Ascending aorta (tissue), 2 donors: ENCODE data around the gene CHMP1B. TPM values are rescaled to one million over a fixed set of nuclear protein-coding genes. Genes with fewer than 3 reads are reported as not detected.

Experiments
- DNase-seq, 2 donors: peaks; one replicate each; pipeline ENCODE4 v3.0.0-alpha.2; 2019; ENCODE audit warnings: low spot score in 2 of 2
- H3K27ac ChIP-seq, 2 donors: fragments of 200-600 bp; sonication (generic); one replicate each; pipeline ENCODE4 v1.5.1; 2016 to 2017; ENCODE audit warnings: mild to moderate bottlenecking in 1 of 2
- H3K27me3 ChIP-seq: fragments of 200-600 bp; sonication (generic); one replicate; pipeline ENCODE4 v1.5.1; 2017
- H3K36me3 ChIP-seq, 2 donors: fragments of 200-600 bp; sonication (generic); one replicate each; pipeline ENCODE4 v1.5.1; 2016
- H3K4me1 ChIP-seq, 2 donors: fragments of 200-600 bp; sonication (generic); one replicate each; pipeline ENCODE4 v1.5.1; 2016 to 2017; ENCODE audit warnings: mild to moderate bottlenecking in 1 of 2
- H3K4me3 ChIP-seq, 2 donors: fragments of 200-600 bp; sonication (generic); one replicate each; pipeline ENCODE4 v1.5.1; 2016 to 2017; ENCODE audit warnings: mild to moderate bottlenecking in 1 of 2
- H3K9me3 ChIP-seq, 2 donors: fragments of 200-600 bp; sonication (generic); one replicate each; pipeline ENCODE4 v1.5.1; 2016
- intact Hi-C: fragments of 100-400 bp; cut with DNase I; formaldehyde crosslinking; loops from one replicate; pipeline ENCODE4 v1.15.1; 2023
- total RNA-seq: library from RNA; depleted of rRNA; stranded (reverse); fragments of >200 nt; gene quantifications from one replicate; pipeline ENCODE4 v1.1.0, GENCODE V29; 2016
- TF ChIP-seq, protein P1 (sequence below), 3 experiments: fragments of 200-600 bp in 2 of 3; fragments of 450-650 bp in 1 of 3; sonication (generic) in 2 of 3; IDR thresholded peaks; one replicate each; pipeline ENCODE4 v1.5.1; 2016 to 2019; ENCODE audit warnings: antibody characterized with exemption in 3 of 3, mild to moderate bottlenecking in 1 of 3, moderate library complexity in 1 of 3

CHMP1B gene
- total RNA-seq, 1 donor from 2014 or later = 25.5 TPM

DNA sequence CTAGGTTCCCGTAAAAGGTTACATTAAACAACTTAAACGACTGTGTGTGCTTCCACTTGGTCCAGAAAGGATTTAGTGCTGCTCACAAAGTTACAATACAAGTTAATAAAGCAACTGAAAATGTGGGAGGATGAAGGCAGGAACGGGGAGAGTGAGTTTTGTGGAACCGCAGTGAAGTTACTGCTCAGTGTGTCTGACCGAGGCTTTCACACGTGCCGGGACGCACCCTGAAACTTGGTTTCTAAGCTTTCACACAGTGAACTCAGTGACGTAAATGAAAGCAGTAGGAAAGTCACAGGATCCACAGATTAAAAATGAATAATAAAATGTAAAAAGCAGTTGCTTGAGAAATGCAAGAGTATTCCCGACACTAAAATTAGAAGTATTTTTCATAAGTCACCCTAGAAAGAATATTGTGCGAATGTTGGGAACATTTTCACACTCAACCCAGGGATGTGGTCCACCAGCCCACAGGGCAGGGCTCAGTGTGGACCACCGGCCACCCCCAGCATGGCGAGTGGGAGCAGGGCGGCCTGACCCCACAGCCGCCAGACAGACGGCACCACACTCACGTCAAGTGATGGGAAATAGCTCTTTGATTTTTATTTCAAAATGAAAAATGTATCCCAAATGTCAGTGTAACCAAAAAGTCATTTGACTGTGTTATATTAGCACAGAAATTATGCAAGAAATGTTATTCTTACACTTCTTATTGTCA is 32.6 kb upstream of the CHMP1B start:
- Histone ChIP-seq H3K27ac (no peak overlapping the region), H3K9me3 (no peaks in the 10 kb centered on the region), H3K4me1 (no peaks in the 10 kb centered on the region), H3K27me3 (no peaks in the 10 kb centered on the region), H3K4me3 (no peak overlapping the region), H3K36me3 (no peaks in the 10 kb centered on the region)
- intact Hi-C loops = no loop called here
- DNase-seq = no peak
- TF ChIP-seq, protein P1, sequence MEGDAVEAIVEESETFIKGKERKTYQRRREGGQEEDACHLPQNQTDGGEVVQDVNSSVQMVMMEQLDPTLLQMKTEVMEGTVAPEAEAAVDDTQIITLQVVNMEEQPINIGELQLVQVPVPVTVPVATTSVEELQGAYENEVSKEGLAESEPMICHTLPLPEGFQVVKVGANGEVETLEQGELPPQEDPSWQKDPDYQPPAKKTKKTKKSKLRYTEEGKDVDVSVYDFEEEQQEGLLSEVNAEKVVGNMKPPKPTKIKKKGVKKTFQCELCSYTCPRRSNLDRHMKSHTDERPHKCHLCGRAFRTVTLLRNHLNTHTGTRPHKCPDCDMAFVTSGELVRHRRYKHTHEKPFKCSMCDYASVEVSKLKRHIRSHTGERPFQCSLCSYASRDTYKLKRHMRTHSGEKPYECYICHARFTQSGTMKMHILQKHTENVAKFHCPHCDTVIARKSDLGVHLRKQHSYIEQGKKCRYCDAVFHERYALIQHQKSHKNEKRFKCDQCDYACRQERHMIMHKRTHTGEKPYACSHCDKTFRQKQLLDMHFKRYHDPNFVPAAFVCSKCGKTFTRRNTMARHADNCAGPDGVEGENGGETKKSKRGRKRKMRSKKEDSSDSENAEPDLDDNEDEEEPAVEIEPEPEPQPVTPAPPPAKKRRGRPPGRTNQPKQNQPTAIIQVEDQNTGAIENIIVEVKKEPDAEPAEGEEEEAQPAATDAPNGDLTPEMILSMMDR (IDR thresholded peaks at IDR 0.05) = no peak

DNA sequence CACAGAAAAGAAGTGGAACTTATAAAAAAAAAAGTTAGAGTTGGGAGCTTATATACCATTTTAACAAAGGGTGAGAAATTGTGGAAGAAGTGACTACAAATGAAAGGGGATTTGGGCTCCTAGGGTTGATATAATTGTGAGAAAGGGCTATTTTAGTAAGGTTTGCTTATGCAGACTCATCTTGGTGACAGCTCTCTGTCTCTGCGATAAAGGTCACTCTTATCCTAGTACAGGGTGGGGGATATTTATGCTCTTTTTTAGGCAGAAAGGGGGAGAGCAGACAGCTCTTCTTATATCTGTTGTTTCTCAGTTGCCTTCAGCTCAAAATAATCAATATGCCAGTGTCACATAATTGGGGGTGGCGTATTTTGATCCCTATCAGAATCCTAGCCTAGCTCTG is 31.3 kb upstream of the CHMP1B start:
- DNase-seq = no peak
- Histone ChIP-seq H3K4me3 (no peak overlapping the region), H3K27ac (no peak overlapping the region), H3K4me1 (no peaks in the 10 kb centered on the region), H3K9me3 (no peaks in the 10 kb centered on the region), H3K27me3 (no peaks in the 10 kb centered on the region), H3K36me3 (no peaks in the 10 kb centered on the region)
- TF ChIP-seq, protein P1 (IDR thresholded peaks at IDR 0.05) = no peak
- intact Hi-C loops = no loop called here

- Histone ChIP-seq H3K9me3 (no peaks in the 10 kb centered on the region), H3K27me3 (no peaks in the 10 kb centered on the region), H3K27ac (no peak overlapping the region), H3K4me1 (no peaks in the 10 kb centered on the region), H3K4me3 (no peak overlapping the region), H3K36me3 (no peaks in the 10 kb centered on the region)
- DNase-seq = no peak
- TF ChIP-seq, protein P1 (IDR thresholded peaks at IDR 0.05) = no peak
- intact Hi-C loops = no loop called here
Measured at GRCh38 chr18:11820697-11821096, 30.5 kb upstream of the CHMP1B start.

- Histone ChIP-seq H3K27ac (no peak overlapping the region), H3K4me3 (no peak overlapping the region), H3K4me1 (no peaks in the 10 kb centered on the region), H3K9me3 (no peaks in the 10 kb centered on the region), H3K27me3 (no peaks in the 10 kb centered on the region), H3K36me3 (no peaks in the 10 kb centered on the region)
- TF ChIP-seq, protein P1 (IDR thresholded peaks at IDR 0.05) = no peak
- intact Hi-C loops = no loop called here
- DNase-seq = no peak
Measured at GRCh38 chr18:11821208-11821607, 30.0 kb upstream of the CHMP1B start.

DNA sequence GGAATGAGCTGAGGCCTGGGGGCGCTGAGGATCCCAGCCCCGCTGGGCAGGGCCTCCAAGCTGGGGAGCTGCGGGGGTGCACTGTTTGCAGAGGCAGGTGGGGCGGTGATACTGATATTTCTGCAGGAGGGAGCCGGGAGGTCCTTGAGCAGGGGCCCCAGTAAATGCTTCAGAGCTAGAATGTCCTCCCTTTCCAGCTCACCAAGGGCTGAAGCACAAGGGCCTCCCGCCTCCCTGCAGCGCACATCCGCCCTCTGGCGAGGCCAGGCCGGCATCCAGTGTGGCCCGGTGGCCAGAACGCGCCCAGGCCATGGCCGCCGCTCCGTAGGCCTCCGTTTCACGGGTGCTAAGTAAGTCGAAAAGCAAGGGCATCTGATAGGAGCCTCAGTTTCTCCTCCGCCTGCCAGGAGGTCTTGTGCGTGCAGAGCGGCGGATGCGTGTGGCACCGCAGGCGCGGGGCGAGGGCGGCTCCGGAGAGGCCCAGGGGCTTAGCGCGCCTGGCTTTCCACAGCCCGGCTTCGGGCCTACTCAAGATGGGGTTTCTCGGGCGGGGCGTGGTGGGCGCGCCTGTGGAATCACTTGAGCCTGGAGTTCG is 29.5 kb upstream of the CHMP1B start:
- Histone ChIP-seq H3K36me3 (no peaks in the 10 kb centered on the region), H3K4me3 (no peak overlapping the region), H3K27me3 (no peaks in the 10 kb centered on the region), H3K4me1 (no peaks in the 10 kb centered on the region), H3K27ac (no peak overlapping the region), H3K9me3 (no peaks in the 10 kb centered on the region)
- intact Hi-C loops = no loop called here
- no peak for DNase-seq
- TF ChIP-seq, protein P1 (IDR thresholded peaks at IDR 0.05) = no peak
